HepG2 (cell line): ENCODE results near the gene GRIP1. TPM values are rescaled to one million over a fixed set of nuclear protein-coding genes. Genes with fewer than 3 reads are reported as not detected.

Experiments
- ATAC-seq: fragments of 200-7000 bp; cut with Tn5 transposase; 3 replicates; pipeline ENCODE4 v1.9.1; 2020; ENCODE audit warnings: mild to moderate bottlenecking, moderate library complexity
- BruUV-seq: library from RNA; stranded (reverse); fragments of 400-500 nt; replicated peaks from 2 replicates; lab custom pipeline; 2021; lab: Mats Ljungman, UMichigan
- CTCF ChIA-PET: fragments of 300-600 bp; formaldehyde crosslinking; extraction: SDS; loops from one replicate; lab custom pipeline; 2021; ENCODE audit warnings: low total read pairs, inconsistent platforms, low intra/inter-chr PET ratio; lab: Yijun Ruan, JAX
- POLR2A ChIA-PET: fragments of 350-600 bp; sonication (Branson Sonifier 250); formaldehyde crosslinking; loops from one replicate; lab custom pipeline; 2020; ENCODE audit warnings: antibody characterized with exemption, inconsistent platforms; lab: Yijun Ruan, JAX
- DNase-seq: peaks from one replicate; pipeline ENCODE4 v3.0.0-alpha.2; 2015; ENCODE audit warnings: low spot score
- FAIRE-seq: peaks from 3 replicates; lab custom pipeline; 2011; peaks lifted over from hg19 to GRCh38; lab: Jason Lieb, UNC
- H2AFZ ChIP-seq: one replicate; pipeline ENCODE4 v1.6.1; 2011; ENCODE audit warnings: low read length, inconsistent platforms
- H3K27ac ChIP-seq: fragments of 300-600 bp; 3 replicates; pipeline ENCODE4 v1.8.0; 2011; ENCODE audit warnings: mixed run types, mild to moderate bottlenecking, mixed read lengths, low read length, inconsistent platforms; ENCODE audit not compliant: insufficient read depth; ENCODE audit errors: extremely low read length
- H3K27me3 ChIP-seq, 2 experiments: fragments of 200-600 bp in 1 of 2; 2 replicates in 1 of 2; 3 replicates in 1 of 2; pipeline versions ENCODE4 v1.6.0 to v1.8.0; 2011; ENCODE audit warnings: low read length in 2 of 2, mild to moderate bottlenecking in 2 of 2, moderate library complexity in 2 of 2, inconsistent platforms in 1 of 2; ENCODE audit not compliant: insufficient read depth in 2 of 2, control insufficient read depth in 1 of 2
- H3K36me3 ChIP-seq, 2 experiments: fragments of 200-600 bp in 1 of 2; replicated peaks in 1 of 2; 2 replicates in 1 of 2; 3 replicates in 1 of 2; pipeline versions ENCODE4 v1.5.1 to v1.8.0; 2011; ENCODE audit warnings: low read length in 2 of 2, inconsistent platforms in 1 of 2; ENCODE audit not compliant: insufficient read depth in 2 of 2, control insufficient read depth in 1 of 2
- H3K4me1 ChIP-seq: 2 replicates; pipeline ENCODE4 v1.5.1; 2012; ENCODE audit warnings: low read length, inconsistent platforms; ENCODE audit not compliant: insufficient read depth
- H3K4me2 ChIP-seq: 2 replicates; pipeline ENCODE4 v1.6.0; 2011; ENCODE audit warnings: low read depth, low read length, inconsistent platforms
- H3K4me3 ChIP-seq, 3 experiments: fragments of 200-600 bp in 1 of 3; sonication (generic), shearing (Covaris generic) in 1 of 3; replicated peaks in 1 of 3; 2 replicates each; pipeline ENCODE4 v1.5.1; 2011 to 2016; ENCODE audit warnings: low read length in 3 of 3, inconsistent platforms in 2 of 3, low read depth in 2 of 3, mild to moderate bottlenecking in 2 of 3, control low read depth in 1 of 3, mixed read lengths in 1 of 3; ENCODE audit not compliant: insufficient read depth in 1 of 3
- H3K79me2 ChIP-seq: one replicate; pipeline ENCODE4 v1.6.1; 2011; ENCODE audit warnings: low read length, inconsistent platforms; ENCODE audit not compliant: insufficient read depth
- H3K9ac ChIP-seq: 2 replicates; pipeline ENCODE4 v1.6.0; 2011; ENCODE audit warnings: mild to moderate bottlenecking, low read depth, low read length, inconsistent platforms; ENCODE audit not compliant: insufficient read depth
- H3K9me3 ChIP-seq: 2 replicates; pipeline ENCODE4 v1.5.1; 2012; ENCODE audit warnings: mild to moderate bottlenecking, low read length
- H4K20me1 ChIP-seq: 2 replicates; pipeline ENCODE4 v1.6.0; 2011; ENCODE audit warnings: inconsistent platforms, mild to moderate bottlenecking, low read length, moderate library complexity; ENCODE audit not compliant: insufficient read depth
- ATF4 ChIP-seq, 2 experiments: fragments of 450-650 bp in 1 of 2; sonication (generic) in 1 of 2; formaldehyde crosslinking; IDR thresholded peaks; 2 replicates each; pipeline versions ENCODE4 v1.5.0 to v1.8.0; 2020 to 2022; ENCODE audit warnings: mild to moderate bottlenecking in 1 of 2, missing genetic modification reagents in 1 of 2
- KDM1A ChIP-seq: IDR thresholded peaks from 2 replicates; pipeline ENCODE4 v1.6.1; 2016; ENCODE audit warnings: missing compliant biosample characterization
- KDM2A ChIP-seq: sonication (generic); formaldehyde crosslinking; IDR thresholded peaks from 2 replicates; pipeline ENCODE4 v1.4.0; 2020; ENCODE audit warnings: low read depth, missing genetic modification reagents, borderline replicate concordance
- MED13 ChIP-seq: sonication (generic); formaldehyde crosslinking; IDR thresholded peaks from 2 replicates; pipeline ENCODE4 v1.5.0; 2020; ENCODE audit warnings: missing genetic modification reagents
- MEF2D ChIP-seq: sonication (generic); formaldehyde crosslinking; IDR thresholded peaks from 2 replicates; pipeline ENCODE4 v1.5.1; 2020; ENCODE audit warnings: mild to moderate bottlenecking, missing genetic modification reagents
- PHF5A ChIP-seq: IDR thresholded peaks from one replicate; pipeline ENCODE4 v1.6.1; 2018; ENCODE audit warnings: low read depth, missing genetic modification reagents; ENCODE audit not compliant: unreplicated experiment
- REXO4 ChIP-seq: sonication (generic); formaldehyde crosslinking; IDR thresholded peaks from 2 replicates; pipeline ENCODE4 v1.8.0; 2022; ENCODE audit warnings: missing genetic modification reagents, mild to moderate bottlenecking, borderline replicate concordance
- SKIL ChIP-seq: sonication (generic); formaldehyde crosslinking; IDR thresholded peaks from 2 replicates; pipeline ENCODE4 v1.8.0; 2022; ENCODE audit warnings: missing genetic modification reagents, mild to moderate bottlenecking, moderate library complexity, borderline replicate concordance
- SP1 ChIP-seq, 2 experiments: fragments of 450-650 bp in 1 of 2; sonication (generic) in 1 of 2; formaldehyde crosslinking in 1 of 2; IDR thresholded peaks; 2 replicates each; pipeline versions ENCODE4 v1.4.0 to v1.6.1; 2016 to 2020; ENCODE audit warnings: missing genetic modification reagents in 1 of 2
- SSRP1 ChIP-seq: IDR thresholded peaks from 2 replicates; pipeline ENCODE4 v1.6.1; 2016; ENCODE audit warnings: control low read depth
- THAP7 ChIP-seq: sonication (generic); formaldehyde crosslinking; IDR thresholded peaks from 2 replicates; pipeline ENCODE4 v1.8.1; 2023; ENCODE audit warnings: mild to moderate bottlenecking, missing genetic modification reagents
- THAP8 ChIP-seq: sonication (generic); formaldehyde crosslinking; IDR thresholded peaks from 2 replicates; pipeline ENCODE4 v1.5.1; 2020; ENCODE audit warnings: missing genetic modification reagents, mild to moderate bottlenecking, borderline replicate concordance
- ZFP1 ChIP-seq: IDR thresholded peaks from 2 replicates; pipeline ENCODE4 v1.6.1; 2016
- ZHX2 ChIP-seq, 2 experiments: sonication (generic) in 1 of 2; formaldehyde crosslinking in 1 of 2; IDR thresholded peaks; 2 replicates each; pipeline versions ENCODE4 v1.6.1 to v1.9.0; 2014 to 2022; ENCODE audit warnings: antibody characterized with exemption in 1 of 2, borderline replicate concordance in 1 of 2, inconsistent platforms in 1 of 2, low read depth in 1 of 2, missing genetic modification reagents in 1 of 2
- ZNF562 ChIP-seq: sonication (generic); formaldehyde crosslinking; IDR thresholded peaks from 2 replicates; pipeline ENCODE4 v1.8.0; 2022; ENCODE audit warnings: missing genetic modification reagents, borderline replicate concordance
- WGBS: methylation state at CpG from one replicate; pipeline ENCODE4 v1.1.6; 2017; ENCODE audit warnings: low lambda C conversion rate; 5-methylcytosine and 5-hydroxymethylcytosine counted together
- in situ Hi-C: cut with HindIII; loops from 2 replicates; pipeline ENCODE4 v1.10.0; 2017; ENCODE audit warnings: low pct_unique_long_range_greater_than_20kb; ENCODE audit not compliant: extremely low pct_ligation_motif_present
- intact Hi-C: fragments of 100-400 bp; cut with micrococcal nuclease; formaldehyde crosslinking; loops from one replicate; pipeline ENCODE4 v1.10.0; 2022; ENCODE audit not compliant: unreplicated experiment
- polyA plus RNA-seq, 8 experiments: library from polyadenylated mRNA; depleted of rRNA in 3 of 8; stranded (reverse) in 7 of 8; unstranded in 1 of 8; fragments of >200 nt; fragmentation: Illumina TruSeq in 4 of 8; extraction: Trizol in 4 of 8; gene quantifications; 2 replicates each; pipeline versions ENCODE4 v1.2.1 to v1.2.3, GENCODE V29; 2011 to 2016; ENCODE audit warnings: low read depth in 4 of 8, missing spikeins in 1 of 8, mixed read lengths in 1 of 8; ENCODE audit not compliant: insufficient read depth in 1 of 8
- total RNA-seq, 5 experiments: library from RNA; depleted of rRNA; stranded (reverse); fragments of >200 nt; fragmentation: Illumina TruSeq; extraction: Trizol; gene quantifications; 2 replicates each; pipeline ENCODE4 v1.2.3, GENCODE V29; 2016; ENCODE audit warnings: low read depth in 1 of 5

Gene GRIP1
- total and polyA plus RNA-seq, 2 of the 13 experiments (the other 11 are each of a cell fraction or from before 2014, with no cell fraction given) = not detected

GRCh38 chr12:66709457-66709773 is 30.5 kb upstream of the GRIP1 start:
- Histone ChIP-seq H3K9me3 (no peaks in the 10 kb centered on the region), H3K27me3 (no peaks in the 10 kb centered on the region), H3K4me2 (no peak overlapping the region), H2AFZ (no peak overlapping the region), H3K27ac (no peak overlapping the region), H3K4me3 (no peak overlapping the region), H4K20me1 (no peaks in the 10 kb centered on the region), H3K36me3 (no peaks in the 10 kb centered on the region), H3K9ac (no peak overlapping the region), H3K79me2 (no peaks in the 10 kb centered on the region), H3K4me1 (no peaks in the 10 kb centered on the region)
- WGBS = 7% methylated on average over 1 of the region's 1 CpG
- in situ Hi-C loops = no loop called here
- BruUV-seq = no TSS peak
- intact Hi-C loops = no loop called here
- DNase-seq (no peak), FAIRE-seq (no peak), ATAC-seq (no peak)
- CTCF ChIA-PET = interaction anchor here (1.7 kb wide), 1 partner anchor 21 kb away, joined by 7 read pairs; no protein-coding TSS in a partner anchor
- POLR2A ChIA-PET = no interaction called here
- TF ChIP-seq REXO4 (CRISPR knock-in tag) (no peak), KDM1A (CRISPR knock-in tag) (no peak), MEF2D (CRISPR knock-in tag) (no peak), THAP7 (CRISPR knock-in tag) (no peak), SKIL (CRISPR knock-in tag) (no peak), SSRP1 (CRISPR knock-in tag) (no peak), ZFP1 (no peak), THAP8 (no peak), SP1 (IDR thresholded peaks at IDR 0.05) (no peak), SP1 (CRISPR knock-in tag; IDR thresholded peaks at IDR 0.05) (no peak), MED13 (CRISPR knock-in tag) (no peak), PHF5A (no peak), KDM2A (CRISPR knock-in tag) (no peak), ATF4 (CRISPR knock-in tag; IDR thresholded peaks at IDR 0.05) (no peak), ZHX2 (IDR thresholded peaks at IDR 0.05; ENCODE audit: low read depth) (no peak), ZHX2 (CRISPR knock-in tag; IDR thresholded peaks at IDR 0.05; ENCODE audit: borderline replicate concordance) (no peak), ZNF562 (CRISPR knock-in tag) (no peak)
